Renal cortex interstitium (tissue), 11 donors: ENCODE results near the gene SCP2. TPM values are rescaled to one million over a fixed set of nuclear protein-coding genes. Genes with fewer than 3 reads are reported as not detected.

Experiments used
- DNase-seq, 11 donors: peaks; one replicate each; pipeline ENCODE4 v3.0.0-alpha.2; 2013; ENCODE audit warnings: low read depth in 9 of 11, low spot score in 4 of 11; ENCODE audit errors: extremely low read depth in 1 of 11
- polyA plus RNA-seq, 3 donors: library from polyadenylated mRNA; unstranded; fragments of 120-200 nt; gene quantifications; one replicate each; pipeline ENCODE4 v1.2.1, GENCODE V29; 2013; ENCODE audit not compliant: insufficient read length in 3 of 3

The SCP2 gene
- polyA plus RNA-seq, 3 donors = 176 to 233 (median 193) TPM

- DNase-seq = no peak
Measured at GRCh38 chr1:53071167-53071865, 144.2 kb downstream of the SCP2 start.

- no peak for DNase-seq
Measured at GRCh38 chr1:53071915-53072314, 144.8 kb downstream of the SCP2 start.

DNA sequence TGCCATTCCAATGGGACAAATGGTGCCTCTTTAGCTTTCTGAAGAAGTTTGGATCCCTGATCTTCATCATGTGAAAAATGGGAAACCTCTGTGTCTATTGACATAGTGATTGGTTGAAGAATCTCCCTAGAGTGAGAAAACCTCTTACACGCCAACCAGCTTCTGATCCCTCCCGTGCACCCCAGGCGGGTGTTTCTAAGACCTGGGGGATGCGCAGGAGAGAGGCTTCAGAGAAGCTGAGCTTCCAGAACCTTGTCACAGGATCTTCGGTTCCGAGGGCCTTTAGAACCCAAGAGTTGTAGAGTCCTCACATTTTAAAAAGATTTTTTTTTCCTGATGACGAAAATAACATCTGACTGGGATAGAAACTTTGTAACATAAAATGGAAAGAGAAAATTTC, 146.2 kb downstream of the SCP2 start:
- no peak for DNase-seq

DNA sequence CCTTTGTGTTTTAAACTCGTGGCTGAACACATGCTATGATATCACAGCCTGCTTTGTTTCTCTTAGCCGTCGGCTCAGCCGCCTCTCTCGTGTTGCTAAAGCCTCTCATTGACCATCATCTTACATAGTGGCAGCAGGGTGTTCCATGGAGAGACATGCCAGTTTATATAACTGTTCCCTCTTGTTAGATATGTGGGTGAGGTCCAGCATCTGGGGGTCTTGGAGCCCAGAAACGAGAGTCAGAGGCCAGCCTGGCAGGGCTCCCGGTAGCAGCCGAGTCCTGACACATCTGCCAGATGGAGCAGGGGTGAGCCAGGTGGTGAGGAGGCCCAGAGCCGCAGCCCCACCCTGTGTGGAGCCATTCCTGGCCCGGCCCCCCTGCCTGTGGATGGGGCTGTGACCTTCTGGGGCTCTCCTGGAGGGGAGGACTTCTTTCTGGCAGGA, 146.8 kb downstream of the SCP2 start:
- DNase-seq = no peak

DNA sequence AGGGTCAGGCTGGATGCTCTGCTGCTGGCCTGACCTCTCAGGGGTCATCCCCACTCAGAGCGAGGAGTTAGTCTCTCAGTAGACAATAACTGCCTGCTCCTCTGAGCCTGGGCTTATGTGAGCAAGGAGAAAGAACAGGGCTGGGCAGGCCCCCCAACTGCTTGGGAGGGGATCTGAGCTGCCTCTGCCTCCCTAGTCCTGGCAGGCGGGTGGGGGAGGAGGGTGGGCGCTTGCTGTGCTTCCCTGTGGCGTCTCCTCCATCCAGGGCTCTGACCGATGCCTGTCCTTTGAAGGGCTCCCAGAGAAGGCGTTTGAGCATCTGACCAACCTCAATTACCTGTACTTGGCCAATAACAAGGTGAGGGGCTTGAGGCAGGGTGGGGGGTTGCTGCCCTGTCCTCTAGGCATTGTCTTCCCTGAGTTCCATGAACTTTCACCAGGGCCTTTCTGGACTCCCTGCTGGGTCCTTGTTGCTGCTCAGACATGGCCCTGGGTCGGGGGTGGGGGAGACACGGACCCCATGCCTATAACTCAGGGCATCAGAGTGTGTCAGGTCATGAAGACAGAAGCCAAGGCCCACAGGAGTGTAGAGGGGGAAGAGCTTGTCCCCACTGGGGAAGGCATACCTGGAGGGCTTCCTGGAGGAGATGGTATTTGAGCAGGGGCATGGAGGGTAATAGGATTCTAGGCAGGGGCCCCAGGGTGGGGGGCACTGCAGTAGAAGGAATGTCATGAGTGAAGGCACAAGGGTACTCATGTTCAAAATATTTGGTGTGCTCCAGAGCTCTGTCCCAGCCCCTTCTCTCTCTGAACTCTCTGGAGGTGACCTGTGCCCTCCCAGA, 147.5 kb downstream of the SCP2 start:
- no peak for DNase-seq

DNA sequence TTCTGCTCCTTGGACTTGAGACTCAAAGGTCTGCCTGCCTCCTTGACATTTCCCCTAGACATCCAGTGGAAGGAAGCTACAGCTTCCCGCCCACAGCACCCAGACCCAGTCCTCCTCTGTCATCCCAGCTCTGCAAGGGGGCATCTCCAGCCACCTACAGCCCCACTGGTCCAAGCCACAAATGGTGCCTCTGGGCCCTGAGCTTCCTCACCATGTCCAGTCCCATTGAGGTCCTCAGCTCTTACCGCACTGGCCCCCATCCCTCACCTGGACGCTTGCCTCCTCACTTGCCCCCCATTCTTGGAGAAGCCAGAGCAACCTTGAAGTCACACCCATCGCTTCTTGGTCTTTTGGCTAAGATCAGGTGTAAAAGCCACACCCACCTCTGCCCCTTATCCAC, 148.1 kb downstream of the SCP2 start:
- DNase-seq = no peak

DNA sequence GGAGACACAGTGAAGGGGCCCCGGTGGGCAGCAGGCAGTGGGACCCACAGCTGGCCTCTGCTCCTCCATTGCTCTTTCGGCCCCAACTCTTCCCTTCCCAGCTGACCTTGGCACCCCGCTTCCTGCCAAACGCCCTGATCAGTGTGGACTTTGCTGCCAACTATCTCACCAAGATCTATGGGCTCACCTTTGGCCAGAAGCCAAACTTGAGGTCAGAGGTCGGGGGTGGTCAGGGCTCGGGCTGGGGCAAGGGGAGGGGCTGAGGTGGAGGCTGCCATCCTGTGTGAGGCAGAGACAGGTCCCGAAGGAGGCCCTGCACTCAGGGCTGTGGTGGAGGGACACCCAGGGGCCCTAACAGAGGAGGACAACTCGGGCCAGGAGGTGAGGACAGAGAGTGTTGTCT, 148.7 kb downstream of the SCP2 start:
- DNase-seq = no peak

DNA sequence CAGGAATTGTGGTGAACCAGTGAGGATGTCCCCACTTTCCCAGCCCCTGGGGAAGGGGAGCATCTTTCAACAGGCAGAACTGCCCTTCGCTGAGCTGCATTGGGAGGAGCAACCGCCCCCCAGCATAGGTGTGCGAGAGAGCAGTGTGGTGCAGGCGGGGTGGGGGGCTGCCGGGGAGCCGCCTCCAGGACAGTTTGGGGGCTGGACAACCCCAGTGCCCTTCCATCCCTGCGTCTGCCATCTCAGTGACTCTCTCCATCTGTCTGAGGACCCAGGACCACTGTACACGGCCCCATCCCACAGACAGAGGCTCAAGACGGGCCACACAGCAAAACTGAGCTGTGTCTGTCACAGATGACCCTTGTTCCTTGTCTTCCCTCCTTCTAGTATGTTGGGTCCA, 149.1 kb downstream of the SCP2 start:
- no peak for DNase-seq

DNA sequence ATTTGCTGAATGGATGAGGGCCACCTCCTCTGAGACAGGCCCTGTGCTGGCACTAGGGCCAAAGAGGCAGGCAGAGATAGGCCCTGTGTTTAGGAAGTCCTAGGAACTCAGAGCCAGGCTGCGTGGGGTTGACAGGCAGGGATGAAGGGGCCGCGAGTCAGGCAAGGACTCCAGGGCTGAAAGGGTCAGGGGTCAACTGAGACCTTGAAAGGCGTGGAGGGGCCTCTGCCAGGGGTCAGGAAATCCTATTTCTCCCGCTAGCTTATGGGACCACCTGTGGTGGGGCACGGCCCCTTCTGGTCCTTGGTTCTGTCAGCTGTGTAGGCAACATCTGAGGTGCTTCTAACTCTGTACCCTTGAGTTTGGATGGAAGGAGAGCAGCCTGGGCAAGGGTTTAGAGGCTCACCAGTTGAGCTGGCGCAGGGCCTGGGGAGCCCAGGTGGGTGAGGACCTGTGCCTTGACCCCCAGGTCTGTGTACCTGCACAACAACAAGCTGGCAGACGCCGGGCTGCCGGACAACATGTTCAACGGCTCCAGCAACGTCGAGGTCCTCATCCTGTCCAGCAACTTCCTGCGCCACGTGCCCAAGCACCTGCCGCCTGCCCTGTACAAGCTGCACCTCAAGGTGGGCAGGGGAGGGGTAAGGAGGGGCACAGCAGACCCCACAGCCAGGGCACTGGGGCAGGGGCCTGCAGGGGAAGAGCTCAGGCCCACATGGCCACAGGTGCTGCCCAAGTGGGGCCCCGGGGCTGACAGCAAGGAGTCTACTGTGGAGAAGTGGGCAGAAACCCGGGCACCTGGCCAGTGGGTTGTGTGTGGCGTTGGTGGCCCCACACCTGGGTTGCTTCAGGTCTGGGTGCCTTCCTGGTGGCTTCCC, 149.9 kb downstream of the SCP2 start:
- no peak for DNase-seq

DNA sequence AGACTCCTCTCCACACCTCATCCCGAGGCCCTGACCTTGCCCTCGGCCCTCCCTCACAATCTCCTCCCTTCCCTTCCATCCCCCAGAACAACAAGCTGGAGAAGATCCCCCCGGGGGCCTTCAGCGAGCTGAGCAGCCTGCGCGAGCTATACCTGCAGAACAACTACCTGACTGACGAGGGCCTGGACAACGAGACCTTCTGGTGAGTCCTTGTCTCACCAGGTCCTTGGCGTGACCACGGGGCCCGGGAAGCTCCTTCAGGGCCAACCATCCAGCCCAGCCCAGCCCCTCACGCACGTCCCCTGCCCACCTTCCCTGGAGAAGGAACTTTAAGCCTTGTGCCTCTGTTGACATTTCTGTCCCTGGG, 150.5 kb downstream of the SCP2 start:
- no peak for DNase-seq

DNA sequence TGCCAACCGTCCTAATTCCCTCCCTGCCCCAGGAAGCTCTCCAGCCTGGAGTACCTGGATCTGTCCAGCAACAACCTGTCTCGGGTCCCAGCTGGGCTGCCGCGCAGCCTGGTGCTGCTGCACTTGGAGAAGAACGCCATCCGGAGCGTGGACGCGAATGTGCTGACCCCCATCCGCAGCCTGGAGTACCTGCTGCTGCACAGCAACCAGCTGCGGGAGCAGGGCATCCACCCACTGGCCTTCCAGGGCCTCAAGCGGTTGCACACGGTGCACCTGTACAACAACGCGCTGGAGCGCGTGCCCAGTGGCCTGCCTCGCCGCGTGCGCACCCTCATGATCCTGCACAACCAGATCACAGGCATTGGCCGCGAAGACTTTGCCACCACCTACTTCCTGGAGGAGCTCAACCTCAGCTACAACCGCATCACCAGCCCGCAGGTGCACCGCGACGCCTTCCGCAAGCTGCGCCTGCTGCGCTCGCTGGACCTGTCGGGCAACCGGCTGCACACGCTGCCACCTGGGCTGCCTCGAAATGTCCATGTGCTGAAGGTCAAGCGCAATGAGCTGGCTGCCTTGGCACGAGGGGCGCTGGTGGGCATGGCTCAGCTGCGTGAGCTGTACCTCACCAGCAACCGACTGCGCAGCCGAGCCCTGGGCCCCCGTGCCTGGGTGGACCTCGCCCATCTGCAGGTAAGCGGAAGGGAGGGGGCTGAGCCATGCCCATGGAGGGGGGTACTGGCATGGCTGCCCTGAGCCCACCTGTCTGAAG, 151.4 kb downstream of the SCP2 start:
- DNase-seq = no peak

- no peak for DNase-seq
Measured at GRCh38 chr1:53079251-53079650, 152.2 kb downstream of the SCP2 start.

DNA sequence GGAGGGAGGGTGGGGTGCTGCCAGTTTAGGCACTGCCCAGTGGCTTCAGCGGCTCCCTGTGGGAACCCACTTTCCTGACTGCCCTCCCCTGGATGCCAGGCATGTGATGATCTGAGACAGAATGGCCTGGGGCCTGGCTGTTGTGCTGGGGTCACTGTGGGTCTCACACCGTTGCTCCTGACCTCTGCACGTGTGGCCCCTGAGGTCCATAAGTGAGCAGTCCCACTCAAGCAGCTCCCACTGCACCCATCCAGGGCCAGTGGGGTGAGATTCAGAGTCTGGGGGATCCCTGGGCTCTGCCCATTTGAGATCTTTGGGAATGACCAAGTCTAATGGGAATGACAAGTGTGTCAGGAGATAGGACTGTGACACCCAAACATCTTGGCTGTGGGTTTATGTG, 153.0 kb downstream of the SCP2 start:
- DNase-seq = no peak

DNA sequence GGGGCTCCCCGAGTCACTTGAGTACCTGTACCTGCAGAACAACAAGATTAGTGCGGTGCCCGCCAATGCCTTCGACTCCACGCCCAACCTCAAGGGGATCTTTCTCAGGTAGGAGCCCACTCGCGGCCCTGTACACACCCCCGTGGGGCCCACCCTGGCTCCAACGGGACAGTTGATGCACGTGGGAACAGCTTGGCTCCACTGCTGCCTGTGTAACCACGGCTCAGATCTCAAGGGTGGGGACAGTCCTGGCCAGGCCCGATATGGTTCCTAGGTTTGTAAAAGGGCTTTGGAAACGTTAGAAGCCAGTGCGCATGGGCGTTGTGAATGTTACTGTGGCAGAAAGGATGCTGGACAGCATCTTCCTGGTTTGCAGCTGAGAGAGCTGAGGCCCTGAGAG, 153.7 kb downstream of the SCP2 start:
- DNase-seq = no peak

DNA sequence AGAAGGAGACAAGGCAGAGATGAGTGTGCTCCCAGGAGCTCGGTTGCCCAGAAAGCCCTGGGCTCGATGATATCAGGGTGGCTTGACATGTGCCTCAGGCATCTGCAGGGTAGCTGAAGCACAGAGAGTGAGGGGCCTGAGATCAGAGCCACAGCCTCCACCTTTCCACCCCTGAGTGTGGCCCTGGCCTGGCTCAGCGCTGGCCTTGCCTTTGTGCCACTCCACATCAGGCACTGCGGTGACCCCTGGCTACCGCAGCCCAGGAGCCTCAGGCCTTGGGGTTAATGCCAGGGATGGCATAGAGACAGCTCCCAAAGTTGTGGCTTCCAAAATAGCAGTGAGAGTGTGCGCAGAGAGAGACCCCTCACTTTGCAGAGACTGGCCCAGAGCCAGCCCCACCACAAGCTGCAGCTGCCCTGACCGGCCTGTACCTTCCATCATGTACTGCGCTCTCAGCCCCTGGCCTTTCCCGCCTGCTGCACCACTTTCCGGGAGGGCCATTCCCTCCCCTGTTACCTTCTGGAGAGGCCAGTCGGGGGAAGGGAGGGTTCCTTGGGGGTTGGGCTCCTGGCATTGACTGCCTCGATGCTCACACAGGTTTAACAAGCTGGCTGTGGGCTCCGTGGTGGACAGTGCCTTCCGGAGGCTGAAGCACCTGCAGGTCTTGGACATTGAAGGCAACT, 154.4 kb downstream of the SCP2 start:
- DNase-seq = no peak

GRCh38 chr1:53082826-53083455, 155.9 kb downstream of the SCP2 start:
- DNase-seq = no peak

GRCh38 chr1:53083636-53084588, 156.8 kb downstream of the SCP2 start:
- DNase-seq = no peak
